Measurements from ENCODE around the gene TENM3. TPM values are rescaled to one million over a fixed set of nuclear protein-coding genes. Genes with fewer than 3 reads are reported as not detected.

TENM3 gene
- total and polyA plus RNA-seq, 10 of the 15 experiments (the other 5 are each of a cell fraction or from before 2014, with no cell fraction given) = 0.01 to 1.7 (median 0.08) TPM; not detected in 2

- TF ChIP-seq POLR2AphosphoS5 (IDR thresholded peaks at IDR 0.05; ENCODE audit: low read length) (no peak), HSF1 (IDR thresholded peaks at IDR 0.05; ENCODE audit: low read depth, low read length) (no peak), MXI1 (IDR thresholded peaks at IDR 0.05; ENCODE audit: low read depth, low read length) (no peak), MTA3 (IDR thresholded peaks at IDR 0.05; ENCODE audit: borderline replicate concordance, low read length) (no peak), EED (IDR thresholded peaks at IDR 0.05; ENCODE audit: low read depth) (peak; percentile 48; the same call in 1 of the 2 replicates), FOXM1 (IDR thresholded peaks at IDR 0.05; ENCODE audit: low read depth, low read length) (0 out of 2 replicates have a peak, but pooled peaks have one; percentile 27), BHLHE40 (IDR thresholded peaks at IDR 0.05; ENCODE audit: borderline replicate concordance in 1 of 2, low read depth in 2 of 2, low read length in 1 of 2) (peak in 1 of 2 experiments; percentile 8; a peak in 1 of 4 replicates), MLLT1 (IDR thresholded peaks at IDR 0.05) (no peak), BCL11A (IDR thresholded peaks at IDR 0.05; ENCODE audit: low read depth, low read length) (peak; percentile 36; the same call in 1 of the 2 replicates), KLF5 (IDR thresholded peaks at IDR 0.05; ENCODE audit: partially characterized antibody) (no peak), ATF7 (IDR thresholded peaks at IDR 0.05; ENCODE audit: low read depth) (peak; percentile 95), EP300 (IDR thresholded peaks at IDR 0.05; ENCODE audit: borderline replicate concordance in 1 of 2, control insufficient read depth in 1 of 2, low read depth in 2 of 2, low read length in 2 of 2) (peak in 1 of 2 experiments; percentile 63; a peak in 1 of 4 replicates)
- TF ChIP-seq, protein P1, sequence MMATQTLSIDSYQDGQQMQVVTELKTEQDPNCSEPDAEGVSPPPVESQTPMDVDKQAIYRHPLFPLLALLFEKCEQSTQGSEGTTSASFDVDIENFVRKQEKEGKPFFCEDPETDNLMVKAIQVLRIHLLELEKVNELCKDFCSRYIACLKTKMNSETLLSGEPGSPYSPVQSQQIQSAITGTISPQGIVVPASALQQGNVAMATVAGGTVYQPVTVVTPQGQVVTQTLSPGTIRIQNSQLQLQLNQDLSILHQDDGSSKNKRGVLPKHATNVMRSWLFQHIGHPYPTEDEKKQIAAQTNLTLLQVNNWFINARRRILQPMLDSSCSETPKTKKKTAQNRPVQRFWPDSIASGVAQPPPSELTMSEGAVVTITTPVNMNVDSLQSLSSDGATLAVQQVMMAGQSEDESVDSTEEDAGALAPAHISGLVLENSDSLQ (IDR thresholded peaks at IDR 0.05) = peak; percentile 74
- TF ChIP-seq, protein P2, sequence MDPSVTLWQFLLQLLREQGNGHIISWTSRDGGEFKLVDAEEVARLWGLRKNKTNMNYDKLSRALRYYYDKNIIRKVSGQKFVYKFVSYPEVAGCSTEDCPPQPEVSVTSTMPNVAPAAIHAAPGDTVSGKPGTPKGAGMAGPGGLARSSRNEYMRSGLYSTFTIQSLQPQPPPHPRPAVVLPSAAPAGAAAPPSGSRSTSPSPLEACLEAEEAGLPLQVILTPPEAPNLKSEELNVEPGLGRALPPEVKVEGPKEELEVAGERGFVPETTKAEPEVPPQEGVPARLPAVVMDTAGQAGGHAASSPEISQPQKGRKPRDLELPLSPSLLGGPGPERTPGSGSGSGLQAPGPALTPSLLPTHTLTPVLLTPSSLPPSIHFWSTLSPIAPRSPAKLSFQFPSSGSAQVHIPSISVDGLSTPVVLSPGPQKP (IDR thresholded peaks at IDR 0.05; ENCODE audit: low read depth, low read length) = no peak
- TF ChIP-seq, protein P3, sequence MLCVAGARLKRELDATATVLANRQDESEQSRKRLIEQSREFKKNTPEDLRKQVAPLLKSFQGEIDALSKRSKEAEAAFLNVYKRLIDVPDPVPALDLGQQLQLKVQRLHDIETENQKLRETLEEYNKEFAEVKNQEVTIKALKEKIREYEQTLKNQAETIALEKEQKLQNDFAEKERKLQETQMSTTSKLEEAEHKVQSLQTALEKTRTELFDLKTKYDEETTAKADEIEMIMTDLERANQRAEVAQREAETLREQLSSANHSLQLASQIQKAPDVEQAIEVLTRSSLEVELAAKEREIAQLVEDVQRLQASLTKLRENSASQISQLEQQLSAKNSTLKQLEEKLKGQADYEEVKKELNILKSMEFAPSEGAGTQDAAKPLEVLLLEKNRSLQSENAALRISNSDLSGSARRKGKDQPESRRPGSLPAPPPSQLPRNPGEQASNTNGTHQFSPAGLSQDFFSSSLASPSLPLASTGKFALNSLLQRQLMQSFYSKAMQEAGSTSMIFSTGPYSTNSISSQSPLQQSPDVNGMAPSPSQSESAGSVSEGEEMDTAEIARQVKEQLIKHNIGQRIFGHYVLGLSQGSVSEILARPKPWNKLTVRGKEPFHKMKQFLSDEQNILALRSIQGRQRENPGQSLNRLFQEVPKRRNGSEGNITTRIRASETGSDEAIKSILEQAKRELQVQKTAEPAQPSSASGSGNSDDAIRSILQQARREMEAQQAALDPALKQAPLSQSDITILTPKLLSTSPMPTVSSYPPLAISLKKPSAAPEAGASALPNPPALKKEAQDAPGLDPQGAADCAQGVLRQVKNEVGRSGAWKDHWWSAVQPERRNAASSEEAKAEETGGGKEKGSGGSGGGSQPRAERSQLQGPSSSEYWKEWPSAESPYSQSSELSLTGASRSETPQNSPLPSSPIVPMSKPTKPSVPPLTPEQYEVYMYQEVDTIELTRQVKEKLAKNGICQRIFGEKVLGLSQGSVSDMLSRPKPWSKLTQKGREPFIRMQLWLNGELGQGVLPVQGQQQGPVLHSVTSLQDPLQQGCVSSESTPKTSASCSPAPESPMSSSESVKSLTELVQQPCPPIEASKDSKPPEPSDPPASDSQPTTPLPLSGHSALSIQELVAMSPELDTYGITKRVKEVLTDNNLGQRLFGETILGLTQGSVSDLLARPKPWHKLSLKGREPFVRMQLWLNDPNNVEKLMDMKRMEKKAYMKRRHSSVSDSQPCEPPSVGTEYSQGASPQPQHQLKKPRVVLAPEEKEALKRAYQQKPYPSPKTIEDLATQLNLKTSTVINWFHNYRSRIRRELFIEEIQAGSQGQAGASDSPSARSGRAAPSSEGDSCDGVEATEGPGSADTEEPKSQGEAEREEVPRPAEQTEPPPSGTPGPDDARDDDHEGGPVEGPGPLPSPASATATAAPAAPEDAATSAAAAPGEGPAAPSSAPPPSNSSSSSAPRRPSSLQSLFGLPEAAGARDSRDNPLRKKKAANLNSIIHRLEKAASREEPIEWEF (IDR thresholded peaks at IDR 0.05; ENCODE audit: insufficient replicate concordance, low read depth, low read length) = no peak
- TF ChIP-seq, protein P4, sequence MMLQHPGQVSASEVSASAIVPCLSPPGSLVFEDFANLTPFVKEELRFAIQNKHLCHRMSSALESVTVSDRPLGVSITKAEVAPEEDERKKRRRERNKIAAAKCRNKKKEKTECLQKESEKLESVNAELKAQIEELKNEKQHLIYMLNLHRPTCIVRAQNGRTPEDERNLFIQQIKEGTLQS (IDR thresholded peaks at IDR 0.05; ENCODE audit: borderline replicate concordance, extremely low read depth, low read depth, low read length) = no peak
Observed at GRCh38 chr4:182547435-182547834, 304.2 kb downstream of the TENM3 start (continued).

All from GM12878 (cell line).